GM12878 (cell line): Measurements from ENCODE around the gene HYDIN.
"Not testable (repeated sequence)": the region's sequence is repeated elsewhere in the genome, so short reads cannot be mapped to it uniquely, and the experiment has no call there.

ENCODE experiments used
- CTCF ChIP-seq, 3 experiments: IDR thresholded peaks in 2 of 3; conservative IDR thresholded peaks in 1 of 3; 2 replicates each; pipeline ENCODE4 v1.5.1; 2011; ENCODE audit warnings: low read depth in 3 of 3, low read length in 3 of 3, mild to moderate bottlenecking in 3 of 3, control low read depth in 2 of 3, moderate library complexity in 2 of 3, inconsistent platforms in 1 of 3, mixed read lengths in 1 of 3; ENCODE audit not compliant: control insufficient read depth in 2 of 3, insufficient read depth in 1 of 3; ENCODE audit errors: extremely low read depth in 1 of 3
- ELK1 ChIP-seq: IDR thresholded peaks from 2 replicates; pipeline ENCODE4 v1.6.1; 2012; ENCODE audit warnings: low read depth, low read length, improper control_type of control experiment
- EZH2 ChIP-seq: IDR thresholded peaks from 2 replicates; pipeline ENCODE4 v1.6.1; 2012; ENCODE audit warnings: low read depth, mild to moderate bottlenecking, control low read depth, inconsistent platforms, low read length, borderline replicate concordance; ENCODE audit not compliant: control insufficient read depth
- HDAC2 ChIP-seq: fragments of 200-600 bp; sonication (generic); IDR thresholded peaks from 2 replicates; pipeline ENCODE4 v1.6.1; 2017
- POLR2A ChIP-seq: IDR thresholded peaks from 2 replicates; pipeline ENCODE4 v1.6.1; 2011; ENCODE audit warnings: low read depth, mild to moderate bottlenecking, low read length
- SMARCA5 ChIP-seq: fragments of 450-650 bp; IDR thresholded peaks from 2 replicates; pipeline ENCODE4 v1.6.1; 2017; ENCODE audit warnings: mild to moderate bottlenecking
- ZNF24 ChIP-seq: fragments of 450-650 bp; IDR thresholded peaks from 2 replicates; pipeline ENCODE4 v1.6.1; 2017; ENCODE audit warnings: antibody characterized with exemption, mild to moderate bottlenecking
- ZNF274 ChIP-seq: IDR thresholded peaks from one replicate; pipeline ENCODE4 v1.8.0; 2011; ENCODE audit not compliant: insufficient read length, insufficient read depth
- TF ChIP-seq, protein P1 (sequence below): IDR thresholded peaks from 2 replicates; pipeline ENCODE4 v1.6.1; 2011; ENCODE audit warnings: low read depth, low read length, improper control_type of control experiment, borderline replicate concordance
- TF ChIP-seq, protein P2 (sequence below): IDR thresholded peaks from 2 replicates; pipeline ENCODE4 v1.6.1; 2012; ENCODE audit warnings: mild to moderate bottlenecking, low read depth, low read length

- TF ChIP-seq CTCF (IDR thresholded peaks at IDR 0.05 in 2 of 3, conservative IDR thresholded peaks at IDR 0.05 in 1 of 3; ENCODE audit: control insufficient read depth in 2 of 3, extremely low read depth in 1 of 3, insufficient read depth in 1 of 3, low read depth in 3 of 3, low read length in 3 of 3); HDAC2; ELK1; ZNF274; SMARCA5; POLR2A; EZH2; ZNF24: not testable (repeated sequence)
- TF ChIP-seq, protein P1, sequence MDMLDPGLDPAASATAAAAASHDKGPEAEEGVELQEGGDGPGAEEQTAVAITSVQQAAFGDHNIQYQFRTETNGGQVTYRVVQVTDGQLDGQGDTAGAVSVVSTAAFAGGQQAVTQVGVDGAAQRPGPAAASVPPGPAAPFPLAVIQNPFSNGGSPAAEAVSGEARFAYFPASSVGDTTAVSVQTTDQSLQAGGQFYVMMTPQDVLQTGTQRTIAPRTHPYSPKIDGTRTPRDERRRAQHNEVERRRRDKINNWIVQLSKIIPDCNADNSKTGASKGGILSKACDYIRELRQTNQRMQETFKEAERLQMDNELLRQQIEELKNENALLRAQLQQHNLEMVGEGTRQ = not testable (repeated sequence)
- TF ChIP-seq, protein P2, sequence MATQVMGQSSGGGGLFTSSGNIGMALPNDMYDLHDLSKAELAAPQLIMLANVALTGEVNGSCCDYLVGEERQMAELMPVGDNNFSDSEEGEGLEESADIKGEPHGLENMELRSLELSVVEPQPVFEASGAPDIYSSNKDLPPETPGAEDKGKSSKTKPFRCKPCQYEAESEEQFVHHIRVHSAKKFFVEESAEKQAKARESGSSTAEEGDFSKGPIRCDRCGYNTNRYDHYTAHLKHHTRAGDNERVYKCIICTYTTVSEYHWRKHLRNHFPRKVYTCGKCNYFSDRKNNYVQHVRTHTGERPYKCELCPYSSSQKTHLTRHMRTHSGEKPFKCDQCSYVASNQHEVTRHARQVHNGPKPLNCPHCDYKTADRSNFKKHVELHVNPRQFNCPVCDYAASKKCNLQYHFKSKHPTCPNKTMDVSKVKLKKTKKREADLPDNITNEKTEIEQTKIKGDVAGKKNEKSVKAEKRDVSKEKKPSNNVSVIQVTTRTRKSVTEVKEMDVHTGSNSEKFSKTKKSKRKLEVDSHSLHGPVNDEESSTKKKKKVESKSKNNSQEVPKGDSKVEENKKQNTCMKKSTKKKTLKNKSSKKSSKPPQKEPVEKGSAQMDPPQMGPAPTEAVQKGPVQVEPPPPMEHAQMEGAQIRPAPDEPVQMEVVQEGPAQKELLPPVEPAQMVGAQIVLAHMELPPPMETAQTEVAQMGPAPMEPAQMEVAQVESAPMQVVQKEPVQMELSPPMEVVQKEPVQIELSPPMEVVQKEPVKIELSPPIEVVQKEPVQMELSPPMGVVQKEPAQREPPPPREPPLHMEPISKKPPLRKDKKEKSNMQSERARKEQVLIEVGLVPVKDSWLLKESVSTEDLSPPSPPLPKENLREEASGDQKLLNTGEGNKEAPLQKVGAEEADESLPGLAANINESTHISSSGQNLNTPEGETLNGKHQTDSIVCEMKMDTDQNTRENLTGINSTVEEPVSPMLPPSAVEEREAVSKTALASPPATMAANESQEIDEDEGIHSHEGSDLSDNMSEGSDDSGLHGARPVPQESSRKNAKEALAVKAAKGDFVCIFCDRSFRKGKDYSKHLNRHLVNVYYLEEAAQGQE = not testable (repeated sequence)
These were observed 192.5 kb downstream of the HYDIN start for GRCh38 chr16:71037987-71038386.
